Measurements from ENCODE around the gene IGFALS.
"Not testable (repeated sequence)": the region's sequence is repeated elsewhere in the genome, so short reads cannot be mapped to it uniquely, and the experiment has no call there.

Gene IGFALS

DNA sequence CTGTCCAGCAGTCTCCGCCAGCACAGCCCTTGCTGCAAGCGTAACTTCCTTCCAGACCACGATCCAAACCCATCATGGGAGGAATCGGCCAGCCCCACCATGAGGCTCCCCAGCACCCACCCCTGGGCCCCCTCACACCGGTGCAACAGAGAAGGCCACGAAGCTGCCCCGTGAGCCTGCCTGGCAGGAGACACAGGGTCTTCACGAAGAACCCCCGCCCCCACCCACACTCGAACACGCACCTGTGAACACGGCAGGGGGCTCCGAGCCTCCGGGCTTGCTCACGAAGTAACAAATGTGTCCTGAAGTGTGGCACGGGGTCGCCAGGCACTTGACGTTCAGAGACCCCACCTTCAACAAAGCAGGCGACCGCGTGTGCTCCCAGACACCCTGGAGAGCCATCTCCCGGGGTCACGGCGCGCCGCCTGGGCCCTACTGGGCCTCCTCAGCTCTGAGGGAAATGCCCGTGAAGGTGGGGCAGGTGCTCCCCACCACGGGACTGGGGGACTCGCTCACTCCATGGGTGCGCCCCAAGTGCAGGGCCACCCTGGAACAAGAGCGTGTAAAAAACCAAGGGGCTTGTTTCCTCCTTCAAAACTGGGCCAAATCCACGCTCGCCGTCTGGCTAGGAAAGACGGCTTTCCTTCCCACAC is 25.5 kb upstream of the IGFALS start:
- Histone ChIP-seq H3K4me3 (no peak overlapping the region), H3K27ac (no peak overlapping the region)

DNA sequence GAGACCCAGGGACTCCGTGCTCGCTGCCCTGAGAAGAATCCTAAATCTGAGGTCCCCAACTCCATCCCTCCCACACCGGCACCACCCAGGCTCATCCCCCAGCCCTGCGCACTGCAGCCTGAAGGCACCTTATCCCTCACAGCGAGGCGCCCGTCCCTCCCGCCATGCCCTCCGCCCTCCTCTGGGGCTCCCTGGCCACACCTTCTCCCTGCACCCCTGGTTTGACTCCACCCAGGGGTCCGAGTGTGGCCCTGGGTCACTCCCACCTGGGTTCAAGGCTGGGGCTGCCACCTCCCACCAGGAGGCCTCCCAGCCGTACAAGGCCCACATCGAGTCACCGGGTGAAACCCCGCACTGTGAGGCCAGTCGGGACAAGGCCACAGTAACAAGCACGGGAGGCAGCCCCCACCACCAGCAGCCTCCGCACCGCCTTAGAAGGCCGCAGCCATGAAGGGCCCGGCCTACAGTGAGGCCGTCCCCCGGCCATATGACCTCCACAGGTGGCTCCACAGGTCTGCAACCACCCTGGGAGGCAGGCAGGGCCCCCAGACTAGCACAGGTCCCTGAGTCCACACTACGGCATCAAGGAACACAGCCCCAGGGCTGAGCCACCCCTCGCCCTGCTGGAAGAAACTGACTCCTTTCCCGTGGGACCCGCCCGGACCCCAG is 24.8 kb upstream of the IGFALS start:
- H3K27ac ChIP-seq: no peak overlapping the region
- H3K4me3 ChIP-seq: no peak overlapping the region

DNA sequence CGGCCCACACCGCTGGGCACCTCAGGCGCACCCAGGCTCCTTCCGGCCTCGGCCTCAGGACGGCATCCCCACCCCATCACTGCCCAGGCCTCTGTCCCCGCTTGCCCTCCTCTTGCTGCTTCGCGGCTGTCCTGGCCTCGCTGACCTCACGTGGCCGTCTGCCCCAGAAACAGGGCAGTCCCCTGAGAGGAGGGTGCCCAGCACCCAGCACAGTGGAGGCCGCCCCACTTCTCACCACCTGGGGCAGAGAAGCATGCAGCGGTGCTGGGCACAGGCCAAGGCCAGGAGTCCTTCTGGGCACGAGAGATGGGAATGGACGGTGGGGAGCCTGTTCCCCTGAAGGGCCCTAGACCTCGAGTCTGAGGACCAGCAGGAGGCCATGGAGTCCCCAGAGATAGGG is 24.2 kb upstream of the IGFALS start:
- Histone ChIP-seq H3K27ac (no peak overlapping the region), H3K4me3 (no peak overlapping the region)

DNA sequence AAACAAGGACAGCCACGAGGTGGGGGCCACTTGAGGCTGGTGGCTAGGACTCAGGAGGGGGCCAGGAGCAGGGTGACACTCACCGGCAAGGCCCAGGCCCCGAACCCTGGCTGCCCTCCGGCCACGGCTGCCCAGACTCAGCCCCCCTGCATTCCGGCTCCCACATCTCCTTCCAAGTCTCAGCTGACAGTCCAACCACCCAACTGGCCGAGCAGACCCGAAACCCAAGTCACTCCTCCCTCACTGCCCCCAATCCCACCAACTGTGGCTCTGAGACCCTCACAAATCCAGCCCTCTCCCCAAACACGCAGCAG is 23.7 kb upstream of the IGFALS start:
- H3K27ac ChIP-seq: no peak overlapping the region

DNA sequence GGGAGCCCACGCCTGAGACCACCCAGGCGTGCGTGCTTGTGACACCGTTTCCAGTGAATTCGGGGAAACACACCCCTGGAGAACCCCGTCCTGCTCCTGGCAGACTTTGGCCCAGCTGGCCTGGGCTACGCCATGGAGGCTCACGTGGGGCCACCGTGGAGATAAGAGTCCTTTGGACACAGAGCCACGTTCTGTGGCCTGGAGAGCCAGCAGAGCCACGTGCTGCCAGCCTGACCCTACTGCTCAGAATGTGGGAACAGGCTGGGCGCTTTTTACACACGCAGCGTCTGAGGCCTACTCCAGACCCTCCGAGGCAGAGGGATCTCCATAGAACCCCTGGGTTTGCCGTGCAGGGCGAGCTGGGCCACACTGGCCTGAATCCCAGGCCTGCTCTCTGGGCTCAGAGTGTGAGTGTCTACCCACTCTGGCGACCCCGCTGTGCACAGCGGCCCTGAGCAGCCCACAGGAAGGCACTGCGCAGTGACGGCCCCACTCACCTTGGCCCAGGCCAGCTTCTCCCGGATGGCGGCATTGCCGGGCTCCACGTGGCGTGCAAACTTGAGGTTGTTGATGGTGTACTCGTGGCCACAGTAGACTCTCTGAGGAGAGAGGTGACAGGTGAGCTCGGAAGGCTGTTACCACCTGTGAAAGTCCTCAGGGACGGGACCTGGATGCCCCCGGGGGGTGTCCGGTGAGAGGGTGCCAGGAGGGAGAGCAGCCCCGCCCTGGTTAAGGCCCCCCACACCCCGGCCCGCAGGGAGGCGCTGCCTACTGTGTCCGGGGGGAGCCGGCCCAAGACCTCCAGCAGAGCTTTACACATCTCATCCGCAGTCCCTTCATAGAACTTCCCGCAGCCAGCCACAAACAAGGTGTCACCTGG is 23.1 kb upstream of the IGFALS start:
- H3K4me3 ChIP-seq: no peak overlapping the region
- no peak overlapping the region for H3K27ac ChIP-seq

More for the DNA sequence above, 23.7 kb upstream of the IGFALS start:
- H3K4me3 ChIP-seq: no peak overlapping the region

DNA sequence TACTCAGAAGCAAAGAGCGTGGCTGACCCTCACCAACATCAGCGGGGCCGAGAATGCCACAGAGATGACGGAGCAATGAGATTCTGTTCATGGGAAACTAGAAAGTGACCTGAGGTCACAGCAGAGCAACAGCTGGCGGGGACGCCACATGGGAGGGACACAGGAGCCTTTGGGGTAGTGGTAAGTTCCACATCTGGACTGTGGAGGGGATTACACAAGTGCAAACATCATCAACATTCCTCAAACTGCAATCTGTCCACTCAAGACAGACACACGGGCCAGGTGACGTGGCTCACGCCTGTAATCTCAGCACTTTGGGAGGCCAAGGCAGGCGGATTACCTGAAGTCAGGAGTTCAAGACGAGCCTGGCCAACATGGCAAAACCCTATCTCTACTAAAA is 22.0 kb upstream of the IGFALS start:
- H3K4me3 ChIP-seq: no peak overlapping the region
- H3K27ac ChIP-seq: no peak overlapping the region

DNA sequence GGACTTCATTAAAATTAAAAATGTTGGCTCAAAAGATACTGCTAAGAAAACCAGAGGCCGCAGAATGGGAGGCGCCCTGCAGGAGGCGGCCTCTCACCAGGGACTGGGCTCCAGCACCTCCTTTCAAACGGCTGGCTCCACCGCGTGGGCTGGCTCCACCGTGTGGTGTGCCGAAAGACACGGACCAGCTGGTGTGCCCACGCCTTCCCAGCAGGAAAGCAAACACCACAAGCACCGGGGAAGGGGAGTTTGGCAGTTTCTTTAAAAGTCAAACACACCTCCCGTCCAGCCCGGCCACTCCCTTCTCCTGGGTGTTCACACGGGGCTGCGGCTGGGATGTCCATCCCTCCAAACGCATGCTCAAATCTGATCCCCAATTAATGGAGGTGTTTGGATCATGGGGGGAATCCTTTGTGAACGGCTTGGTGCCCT is 19.2 kb upstream of the IGFALS start:
- Histone ChIP-seq H3K27ac (no peak overlapping the region), H3K4me3 (no peak overlapping the region)

DNA sequence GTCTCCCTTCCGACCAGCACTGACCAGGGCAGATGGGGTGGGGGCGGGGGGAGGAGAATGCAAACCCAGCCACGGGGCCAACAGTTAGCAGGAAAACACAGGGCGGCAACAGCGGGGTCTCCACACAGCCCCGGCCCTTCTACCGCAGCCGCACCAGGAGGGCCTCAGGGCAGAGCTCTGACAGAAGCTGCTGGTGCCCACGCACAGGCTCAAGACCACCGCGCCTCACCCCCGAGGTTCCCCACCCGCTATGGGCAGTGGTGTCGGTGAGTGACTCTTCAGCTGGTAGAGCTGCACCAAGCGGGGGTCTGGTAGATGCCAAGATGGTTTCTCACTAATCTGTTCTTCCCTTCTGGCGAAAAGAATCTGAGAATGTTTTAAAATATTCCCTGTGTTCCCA is 17.0 kb upstream of the IGFALS start:
- H3K27ac ChIP-seq: no peak overlapping the region
- H3K4me3 ChIP-seq: no peak overlapping the region

DNA sequence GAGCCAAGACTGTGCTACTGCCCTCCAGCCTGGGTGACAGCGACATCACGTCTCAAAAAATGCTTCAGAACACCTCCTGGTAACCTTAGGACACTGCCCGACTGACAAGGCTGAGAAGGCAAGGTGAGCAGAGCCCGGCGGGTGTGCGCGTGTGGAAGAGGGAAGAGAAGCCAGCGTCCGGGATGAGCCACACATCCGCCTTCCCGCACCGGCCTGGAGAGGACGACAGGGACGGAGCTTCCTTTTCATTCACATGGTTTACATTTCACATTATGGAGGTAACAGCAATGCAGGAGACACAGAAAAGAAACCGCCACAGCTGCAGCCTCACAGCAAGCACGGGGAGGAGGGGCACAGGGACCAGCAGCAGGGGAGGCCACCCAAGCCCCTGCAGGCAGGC is 16.6 kb upstream of the IGFALS start:
- Histone ChIP-seq H3K27ac (no peak overlapping the region), H3K4me3 (no peak overlapping the region)

DNA sequence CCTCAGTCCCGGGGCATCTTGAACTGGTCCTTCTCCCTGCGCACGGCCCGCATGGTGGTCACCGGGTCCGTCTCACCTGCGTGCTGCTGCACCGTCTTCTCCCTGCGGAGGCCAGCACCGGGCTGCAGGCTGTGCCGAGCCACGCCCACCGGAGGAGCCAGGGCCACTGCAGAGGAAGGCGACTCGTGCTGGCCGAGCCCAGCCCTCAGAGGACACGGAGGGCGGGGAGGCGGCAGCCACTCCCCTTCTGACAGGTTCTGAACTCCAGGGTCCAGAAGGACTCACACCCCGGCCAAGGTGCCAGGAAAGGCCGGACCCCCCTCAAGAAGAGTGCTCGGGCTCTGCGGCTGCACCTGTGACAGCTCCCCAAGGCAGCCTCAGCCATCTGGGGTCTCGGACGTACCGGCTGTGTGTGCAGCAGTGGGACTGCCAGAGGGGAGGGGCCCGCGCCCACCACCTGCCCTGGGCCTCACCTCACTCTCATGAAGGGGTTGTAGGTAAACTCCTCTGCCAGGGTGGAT is 15.8 kb upstream of the IGFALS start:
- Histone ChIP-seq H3K4me3 (no peak overlapping the region), H3K27ac (no peak overlapping the region)

DNA sequence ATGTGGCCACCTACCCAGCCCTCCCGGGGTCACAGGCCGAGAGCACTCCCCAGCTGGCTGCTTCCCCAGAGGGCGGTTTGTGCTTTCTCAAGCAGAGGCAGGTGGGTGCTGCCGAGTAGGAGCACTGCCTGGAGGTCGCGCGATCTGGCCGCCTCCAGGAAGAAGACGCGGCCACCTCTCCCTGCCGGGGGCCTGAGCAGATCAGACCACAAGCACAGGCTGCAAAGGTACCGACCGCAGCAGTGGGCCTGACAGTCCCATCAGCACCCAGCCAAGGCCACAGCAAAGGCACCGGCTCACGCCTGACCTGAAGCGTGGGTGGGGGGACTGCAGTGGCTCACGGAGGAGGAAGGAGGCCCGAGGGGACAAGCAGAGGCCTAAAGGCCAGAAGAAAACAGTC is 15.2 kb upstream of the IGFALS start:
- H3K27ac ChIP-seq: no peak overlapping the region

DNA sequence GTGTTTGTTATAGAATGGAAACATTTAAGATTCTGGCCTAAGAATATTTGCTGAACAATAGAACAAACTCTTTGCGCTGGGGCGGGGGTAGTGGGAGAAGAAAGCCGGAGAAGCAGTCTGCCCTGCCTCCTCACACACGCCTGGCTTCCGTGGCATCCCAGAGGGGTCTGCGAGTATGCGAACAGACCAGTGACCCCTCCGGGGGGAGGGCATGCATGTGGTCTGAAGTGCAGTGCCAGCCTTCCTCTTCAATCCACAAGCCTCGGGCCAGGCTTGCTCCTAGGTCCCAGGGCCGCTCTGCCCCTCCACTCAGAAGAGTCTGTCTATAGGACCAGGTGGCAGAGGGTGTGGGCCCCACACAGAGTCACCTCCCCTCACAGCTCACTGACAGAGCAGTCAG is 14.1 kb upstream of the IGFALS start:
- H3K4me3 ChIP-seq: no peak overlapping the region
- no peak overlapping the region for H3K27ac ChIP-seq

More for the DNA sequence above, 15.2 kb upstream of the IGFALS start:
- no peak overlapping the region for H3K4me3 ChIP-seq

DNA sequence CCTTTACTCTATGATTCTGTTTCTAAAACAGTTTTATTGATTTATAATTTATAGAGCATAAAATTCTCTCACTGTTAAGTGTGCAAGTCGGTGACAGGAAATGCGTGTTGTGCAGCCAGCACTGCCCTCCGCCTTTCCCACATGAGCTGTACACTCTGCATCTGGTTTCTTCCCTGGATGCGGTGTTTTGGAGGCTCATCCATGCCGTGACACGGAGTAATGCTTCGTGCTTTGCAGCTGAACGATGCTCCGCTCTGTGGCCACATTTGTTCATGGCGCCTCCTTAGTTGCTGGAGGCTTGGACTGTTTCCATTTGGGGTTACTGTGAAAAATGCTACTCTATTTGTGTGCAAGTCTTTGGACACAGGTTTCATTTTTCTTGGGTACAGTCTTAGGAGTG is 7.2 kb upstream of the IGFALS start:
- H3K27ac ChIP-seq: no peak overlapping the region
- H3K4me3 ChIP-seq: no peak overlapping the region

DNA sequence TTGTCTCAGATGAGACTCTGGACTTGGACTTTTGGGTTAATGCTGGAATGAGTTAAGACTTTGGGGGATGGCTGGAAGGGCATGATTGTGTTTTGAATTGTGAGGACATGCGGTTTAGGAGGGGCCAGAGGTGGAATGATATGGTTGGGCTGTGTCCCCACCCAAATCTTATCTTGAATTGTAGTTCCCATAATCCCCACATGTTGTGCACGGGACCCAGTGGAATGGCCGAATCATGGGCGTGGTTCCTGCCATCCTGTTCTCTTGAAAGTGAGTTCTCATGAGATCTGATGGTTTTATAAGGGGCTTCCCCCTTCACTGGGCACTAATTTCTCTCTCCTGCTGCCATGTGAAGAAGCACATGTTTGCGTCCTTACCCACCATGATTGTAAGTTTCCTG is 5.8 kb upstream of the IGFALS start:
- not testable (repeated sequence) for H3K4me3 ChIP-seq, H3K27ac ChIP-seq

DNA sequence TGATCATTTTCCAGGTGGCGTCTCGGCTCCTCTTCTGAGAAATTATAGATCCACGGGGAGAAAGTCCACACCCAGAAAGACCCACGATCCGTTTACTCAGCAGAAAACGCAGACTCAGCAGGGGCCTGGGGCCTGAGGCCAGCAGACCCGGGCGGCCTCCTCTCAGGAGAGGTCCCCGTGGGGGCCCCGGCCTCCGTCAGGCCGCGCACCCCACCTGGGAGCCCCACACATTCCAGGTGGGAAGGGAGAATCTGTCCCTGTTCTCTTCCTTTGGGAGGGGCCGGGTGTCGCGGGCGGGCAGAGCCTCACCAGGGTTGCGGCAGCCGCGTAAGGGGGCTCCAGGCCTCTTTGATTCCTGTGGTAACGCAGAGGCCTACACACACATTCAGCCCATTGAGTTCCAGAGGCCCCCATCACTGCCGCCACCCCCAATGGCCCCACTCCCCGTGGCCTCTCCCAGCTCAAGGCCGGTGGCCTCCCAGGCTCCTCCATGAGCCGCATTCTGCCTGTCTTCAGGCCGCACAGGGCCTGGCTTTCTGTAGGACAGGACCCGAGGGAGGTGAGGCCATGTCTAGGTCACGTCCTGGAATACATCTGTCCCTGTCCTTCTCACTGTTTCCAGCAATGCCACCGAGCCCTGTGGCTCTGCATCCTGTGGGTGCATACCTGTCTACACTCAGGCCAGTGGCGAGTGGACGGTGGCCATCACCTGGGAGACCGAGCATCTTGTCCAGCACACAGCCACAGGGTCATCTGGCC is 1.6 kb upstream of the IGFALS start:
- no peak overlapping the region for H3K27ac ChIP-seq
- no peak overlapping the region for H3K4me3 ChIP-seq

DNA sequence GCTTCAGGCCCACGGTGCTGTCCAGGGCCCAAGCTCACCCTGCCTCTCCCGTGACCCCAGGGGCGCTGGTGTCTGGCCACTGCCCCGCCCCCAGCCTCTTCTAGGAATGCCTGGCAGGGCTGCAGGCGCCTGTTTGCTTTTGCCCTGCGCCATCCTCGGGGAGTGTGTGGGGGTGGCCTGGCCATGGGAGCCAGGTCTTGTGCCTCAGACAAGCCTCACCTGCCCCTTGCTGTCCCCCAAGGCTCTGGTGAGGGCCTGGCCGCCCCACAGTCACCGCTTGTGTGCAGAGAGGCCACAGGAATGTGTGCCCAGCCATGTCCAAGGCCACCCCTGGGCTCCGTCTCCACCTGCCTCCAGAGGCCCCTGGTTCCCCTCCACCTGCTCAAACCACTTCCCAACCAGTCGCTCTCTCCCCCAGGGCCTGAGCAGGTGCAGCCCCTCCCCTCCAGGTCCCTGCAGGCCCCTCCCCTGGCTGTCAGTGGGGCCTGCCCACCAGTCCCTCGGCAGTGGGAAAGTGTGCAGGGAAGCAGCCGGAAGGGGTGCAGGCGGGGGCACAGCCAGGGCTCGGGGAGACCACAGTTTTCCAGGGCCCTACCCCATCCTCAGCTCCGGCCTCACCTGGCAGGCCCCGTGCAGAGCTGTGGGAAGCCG is 841 bp upstream of the IGFALS start:
- H3K27ac ChIP-seq: no peak overlapping the region
- no peak overlapping the region for H3K4me3 ChIP-seq

DNA sequence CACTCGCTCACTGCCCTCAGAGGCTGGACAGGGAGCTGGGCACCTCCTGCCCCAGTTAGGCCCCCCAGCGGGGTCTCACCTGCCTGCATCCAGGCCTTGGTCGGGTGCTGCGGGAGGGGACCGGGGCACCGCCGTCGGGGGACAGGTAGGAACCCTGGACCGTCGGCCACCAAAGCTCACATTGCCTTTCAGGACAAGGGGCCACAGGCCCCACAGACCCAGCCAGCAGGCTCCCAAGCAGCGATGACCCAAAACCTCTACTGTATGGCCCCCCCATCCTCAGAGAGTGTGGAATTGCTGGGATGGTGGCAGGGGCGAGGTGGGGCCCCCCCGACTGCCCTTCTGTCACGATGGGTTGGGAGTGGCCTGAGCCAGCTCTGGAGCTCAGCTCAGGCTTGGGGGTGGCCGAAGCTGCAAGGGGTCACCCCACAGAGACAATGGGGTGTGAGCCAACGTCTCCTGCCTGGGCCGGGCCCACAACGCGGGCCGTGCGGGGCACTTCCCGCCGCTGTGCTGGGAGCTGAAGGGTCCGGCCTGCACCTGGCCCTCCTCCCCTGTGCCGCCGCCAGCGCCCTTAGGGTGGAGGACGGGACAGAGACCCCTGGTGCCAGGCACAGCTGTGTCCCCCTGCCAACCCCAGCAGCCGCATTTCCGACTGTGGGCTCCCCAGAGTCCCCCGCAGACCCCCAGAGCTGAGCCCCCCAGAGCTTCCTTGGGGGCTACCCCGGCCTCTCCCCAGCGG is 498 bp downstream of the IGFALS start:
- H3K4me3 ChIP-seq: no peak overlapping the region
- H3K27ac ChIP-seq: no peak overlapping the region

DNA sequence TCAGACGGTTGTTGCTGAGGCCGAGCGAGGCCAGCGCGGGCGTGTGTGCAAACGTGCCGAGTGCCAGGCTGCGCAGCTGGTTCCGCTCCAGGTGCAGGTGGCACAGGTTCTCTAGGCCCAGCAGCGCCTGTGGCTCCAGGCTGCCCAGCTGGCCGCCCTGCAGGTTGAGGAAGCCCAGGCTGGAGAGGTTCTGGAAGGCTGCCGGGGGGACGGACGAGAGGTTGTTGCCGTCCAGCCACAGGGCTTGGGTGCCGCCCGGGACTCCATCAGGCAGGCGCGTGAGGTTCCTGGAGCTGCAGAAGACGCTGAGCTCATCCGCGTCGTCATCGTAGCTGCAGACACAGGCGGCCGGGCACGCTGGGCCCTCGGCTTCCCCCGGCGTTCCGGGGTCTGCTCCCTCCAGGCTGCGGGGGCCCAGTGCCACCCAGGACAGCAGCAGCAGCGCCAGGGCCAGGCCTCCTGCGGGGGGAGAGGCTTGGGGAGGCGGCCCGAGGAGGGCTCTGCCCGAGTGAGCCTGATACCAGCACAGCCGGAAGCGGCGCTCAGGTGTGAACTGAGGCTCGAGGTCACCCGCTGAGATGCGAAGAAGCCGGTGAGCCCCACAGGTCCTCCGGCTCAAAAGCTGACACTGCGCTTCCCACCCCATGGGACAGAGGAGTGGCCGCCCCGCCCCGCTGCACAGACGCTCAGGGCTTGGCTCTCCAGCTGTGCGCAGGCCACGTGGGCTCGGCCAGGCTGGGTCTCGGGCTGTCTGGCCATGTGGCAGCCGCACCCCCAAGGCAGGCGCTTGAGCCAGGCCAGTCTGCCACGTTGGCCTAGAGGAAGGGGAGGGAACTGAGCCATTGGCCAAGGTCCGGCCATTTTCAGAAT is 1.3 kb downstream of the IGFALS start:
- no peak overlapping the region for H3K4me3 ChIP-seq
- H3K27ac ChIP-seq: no peak overlapping the region
